SK-N-SH (cell line): ENCODE data around the gene HDDC2. TPM values are rescaled to one million over a fixed set of nuclear protein-coding genes. Genes with fewer than 3 reads are reported as not detected.

ENCODE experiments used
- CTCF ChIA-PET: fragments of 300-600, 350-600 bp; formaldehyde crosslinking; extraction: SDS; loops from one replicate; lab custom pipeline; 2021; lab: Yijun Ruan, JAX
- POLR2A ChIA-PET: fragments of 350-600 bp; sonication (Branson Sonifier 250); formaldehyde crosslinking; extraction: SDS; loops from one replicate; lab custom pipeline; 2020; ENCODE audit warnings: antibody characterized with exemption, inconsistent platforms; lab: Yijun Ruan, JAX
- DNase-seq: peaks from one replicate; pipeline ENCODE4 v3.0.0; 2012
- H2AFZ ChIP-seq: fragments of 200-600 bp; sonication (generic); 2 replicates; pipeline ENCODE4 v1.8.1; 2016; ENCODE audit warnings: antibody characterized with exemption, mild to moderate bottlenecking, low read depth
- H3F3A ChIP-seq: fragments of 200-600 bp; sonication (generic); replicated peaks from 2 replicates; pipeline ENCODE3; 2016; ENCODE audit warnings: antibody characterized with exemption, mild to moderate bottlenecking; ENCODE audit not compliant: insufficient read depth
- H3K27ac ChIP-seq, 2 experiments: fragments of 200-500 bp in 1 of 2; fragments of 200-600 bp in 1 of 2; sonication (Bioruptor generic) in 1 of 2; sonication (generic), shearing (Covaris generic) in 1 of 2; 2 replicates each; pipeline versions ENCODE4 v1.5.1 to v1.6.1; 2014 to 2016; ENCODE audit warnings: low read depth in 2 of 2, inconsistent platforms in 1 of 2, low read length in 1 of 2, mild to moderate bottlenecking in 1 of 2, mixed read lengths in 1 of 2
- H3K27me3 ChIP-seq: fragments of 200-600 bp; sonication (generic), shearing (Covaris generic); 2 replicates; pipeline ENCODE4 v1.6.1; 2016; ENCODE audit warnings: mixed run types; ENCODE audit not compliant: insufficient read depth
- H3K36me3 ChIP-seq, 2 experiments: fragments of 200-500 bp in 1 of 2; fragments of 200-600 bp in 1 of 2; sonication (Bioruptor generic) in 1 of 2; sonication (generic) in 1 of 2; replicated peaks in 1 of 2; 2 replicates each; pipeline versions ENCODE3 to v1.5.1; 2014 to 2016; ENCODE audit warnings: low read length in 1 of 2, mild to moderate bottlenecking in 1 of 2; ENCODE audit not compliant: insufficient read depth in 2 of 2, control insufficient read depth in 1 of 2
- H3K4me1 ChIP-seq, 2 experiments: fragments of 200-500 bp in 1 of 2; fragments of 200-600 bp in 1 of 2; sonication (Bioruptor generic) in 1 of 2; sonication (generic), shearing (Covaris generic) in 1 of 2; 2 replicates each; pipeline versions ENCODE4 v1.5.1 to v1.6.1; 2014 to 2016; ENCODE audit warnings: low read depth in 1 of 2, low read length in 1 of 2, mixed run types in 1 of 2; ENCODE audit not compliant: insufficient read depth in 2 of 2, control insufficient read depth in 1 of 2
- H3K4me2 ChIP-seq: fragments of 200-600 bp; sonication (generic), shearing (Covaris generic); 2 replicates; pipeline ENCODE4 v1.6.1; 2017; ENCODE audit warnings: mixed run types
- H3K4me3 ChIP-seq, 2 experiments: fragments of 200-500 bp in 1 of 2; fragments of 200-600 bp in 1 of 2; sonication (Bioruptor generic) in 1 of 2; sonication (generic), shearing (Covaris generic) in 1 of 2; 2 replicates each; pipeline versions ENCODE4 v1.5.1 to v1.8.1; 2014 to 2016; ENCODE audit warnings: low read depth in 2 of 2, inconsistent platforms in 1 of 2, low read length in 1 of 2, mild to moderate bottlenecking in 1 of 2, mixed read lengths in 1 of 2, moderate library complexity in 1 of 2
- H3K79me2 ChIP-seq: fragments of 200-600 bp; sonication (generic); 2 replicates; pipeline ENCODE4 v1.8.1; 2017; ENCODE audit warnings: mild to moderate bottlenecking; ENCODE audit not compliant: insufficient read depth
- H3K9ac ChIP-seq: fragments of 200-600 bp; sonication (generic); 2 replicates; pipeline ENCODE4 v1.6.1; 2017; ENCODE audit warnings: mixed run types
- H3K9me2 ChIP-seq: fragments of 200-600 bp; sonication (generic); 2 replicates; pipeline ENCODE4 v1.6.1; 2017; ENCODE audit warnings: mixed run types
- H3K9me3 ChIP-seq: fragments of 200-600 bp; sonication (generic); 2 replicates; pipeline ENCODE4 v1.6.1; 2017; ENCODE audit warnings: mixed run types, mild to moderate bottlenecking, moderate library complexity
- H4K20me1 ChIP-seq: fragments of 200-600 bp; sonication (generic); 2 replicates; pipeline ENCODE4 v1.6.1; 2017; ENCODE audit warnings: mild to moderate bottlenecking, mixed run types; ENCODE audit not compliant: insufficient read depth
- CHD2 ChIP-seq: fragments of 150-350 bp; IDR thresholded peaks from 2 replicates; pipeline ENCODE4 v1.6.1; 2018; ENCODE audit warnings: low read length; ENCODE audit not compliant: partially characterized antibody
- ELF1 ChIP-seq: IDR thresholded peaks from 2 replicates; pipeline ENCODE4 v1.4.0; 2012
- EP300 ChIP-seq, 2 experiments: IDR thresholded peaks; 2 replicates each; pipeline versions ENCODE4 v1.4.0 to v1.6.1; 2012; ENCODE audit warnings: borderline replicate concordance in 1 of 2, low read depth in 1 of 2, low read length in 1 of 2
- FOSL2 ChIP-seq: IDR thresholded peaks from 2 replicates; pipeline ENCODE4 v1.4.0; 2012; ENCODE audit warnings: low read depth, mild to moderate bottlenecking, moderate library complexity, borderline replicate concordance
- GABPA ChIP-seq: IDR thresholded peaks from 2 replicates; pipeline ENCODE4 v1.4.0; 2012; ENCODE audit warnings: low read depth, mild to moderate bottlenecking
- MXI1 ChIP-seq: IDR thresholded peaks from 2 replicates; pipeline ENCODE4 v1.6.1; 2012; ENCODE audit warnings: mild to moderate bottlenecking, low read depth, low read length, improper control_type of control experiment
- NFIC ChIP-seq: IDR thresholded peaks from 2 replicates; pipeline ENCODE4 v1.4.0; 2012; ENCODE audit warnings: borderline replicate concordance
- NRF1 ChIP-seq: IDR thresholded peaks from 2 replicates; pipeline ENCODE4 v1.6.1; 2012; ENCODE audit warnings: low read depth, mild to moderate bottlenecking, low read length
- POLR2AphosphoS5 ChIP-seq: IDR thresholded peaks from 2 replicates; pipeline ENCODE4 v1.6.1; 2012; ENCODE audit warnings: low read depth, low read length
- RFX5 ChIP-seq: IDR thresholded peaks from 2 replicates; pipeline ENCODE4 v1.6.1; 2012; ENCODE audit warnings: mild to moderate bottlenecking, improper control_type of control experiment, low read length
- SIN3A ChIP-seq: IDR thresholded peaks from 2 replicates; pipeline ENCODE4 v1.6.1; 2012; ENCODE audit warnings: low read depth, mild to moderate bottlenecking, low read length, moderate library complexity, borderline replicate concordance
- TAF1 ChIP-seq: IDR thresholded peaks from 2 replicates; pipeline ENCODE4 v1.6.1; 2012; ENCODE audit warnings: low read depth, mild to moderate bottlenecking, low read length, moderate library complexity, borderline replicate concordance
- TCF12 ChIP-seq: IDR thresholded peaks from 2 replicates; pipeline ENCODE4 v1.4.0; 2012
- YY1 ChIP-seq: IDR thresholded peaks from 2 replicates; pipeline ENCODE4 v1.4.0; 2012; ENCODE audit warnings: low read depth, mild to moderate bottlenecking
- WGBS: methylation state at CpG from one replicate; pipeline ENCODE4 v1.1.6; 2017; ENCODE audit warnings: low lambda C conversion rate; 5-methylcytosine and 5-hydroxymethylcytosine counted together
- polyA plus RNA-seq, 3 experiments: library from polyadenylated mRNA; depleted of rRNA; stranded (reverse); fragments of >200 nt; gene quantifications; 2 replicates each; pipeline ENCODE4 v1.2.3, GENCODE V29; 2012
- TF ChIP-seq, protein P1 (sequence below): IDR thresholded peaks from 2 replicates; pipeline ENCODE4 v1.6.1; 2012; ENCODE audit warnings: mild to moderate bottlenecking, low read depth, low read length, moderate library complexity
- TF ChIP-seq, protein P2 (sequence below): IDR thresholded peaks from 2 replicates; pipeline ENCODE4 v1.4.0; 2012; ENCODE audit warnings: low read depth
- TF ChIP-seq, protein P3 (sequence below): fragments of 150-350 bp; IDR thresholded peaks from 2 replicates; pipeline ENCODE4 v1.6.1; 2017; ENCODE audit warnings: antibody characterized with exemption, low read length, low read depth, borderline replicate concordance
- TF ChIP-seq, protein P4 (sequence below): fragments of 200-600 bp; sonication (generic); IDR thresholded peaks from 2 replicates; pipeline ENCODE4 v1.6.1; 2017; ENCODE audit warnings: antibody characterized with exemption, mild to moderate bottlenecking, moderate library complexity
- TF ChIP-seq, protein P5 (sequence below): fragments of 150-350 bp; IDR thresholded peaks from 2 replicates; pipeline ENCODE4 v1.6.1; 2016; ENCODE audit warnings: mild to moderate bottlenecking, low read depth, low read length

The HDDC2 gene
- polyA plus RNA-seq, 1 of the 3 experiments (the other 2 are of a cell fraction) = 85.5 TPM

DNA sequence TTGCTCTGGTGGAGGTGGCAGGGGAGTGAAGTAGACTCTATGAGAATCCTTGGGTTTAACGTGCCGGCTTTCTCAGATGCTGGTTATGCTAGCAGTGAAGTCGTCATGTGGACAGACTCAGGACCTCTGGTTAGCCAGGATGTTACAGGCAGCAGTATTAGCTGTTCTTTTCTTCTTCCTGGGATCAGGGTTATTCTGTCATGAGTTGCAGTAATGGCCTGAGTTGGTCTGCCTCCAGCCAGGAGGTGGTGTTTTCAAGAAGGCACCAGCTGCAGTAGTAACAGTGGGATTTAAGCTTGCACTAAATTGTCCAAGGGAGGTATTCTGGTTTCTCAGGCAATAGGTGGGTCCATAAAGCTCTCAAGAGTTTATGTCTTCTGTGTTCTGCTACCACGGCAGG is 56.7 kb downstream of the HDDC2 start:
- Histone ChIP-seq H2AFZ (no peak overlapping the region), H3K4me1 (no peaks in the 10 kb centered on the region), H3K4me2 (no peak overlapping the region), H3K9me3 (no peaks in the 10 kb centered on the region), H4K20me1 (no peaks in the 10 kb centered on the region), H3K9ac (no peak overlapping the region), H3K9me2 (no peaks in the 10 kb centered on the region), H3K27ac (no peak overlapping the region), H3F3A (no peaks in the 10 kb centered on the region), H3K4me3 (no peak overlapping the region), H3K27me3 (no peaks in the 10 kb centered on the region; the same call in 1 of the 2 replicates), H3K36me3 (no peaks in the 10 kb centered on the region), H3K79me2 (no peaks in the 10 kb centered on the region)
- CTCF ChIA-PET = no interaction called here
- no peak for DNase-seq
- WGBS = 3% methylated on average over 4 of the region's 4 CpGs
- TF ChIP-seq CHD2 = no peak
- no peak for TF ChIP-seq ELF1
- no peak for TF ChIP-seq NRF1
- TF ChIP-seq, protein P1, sequence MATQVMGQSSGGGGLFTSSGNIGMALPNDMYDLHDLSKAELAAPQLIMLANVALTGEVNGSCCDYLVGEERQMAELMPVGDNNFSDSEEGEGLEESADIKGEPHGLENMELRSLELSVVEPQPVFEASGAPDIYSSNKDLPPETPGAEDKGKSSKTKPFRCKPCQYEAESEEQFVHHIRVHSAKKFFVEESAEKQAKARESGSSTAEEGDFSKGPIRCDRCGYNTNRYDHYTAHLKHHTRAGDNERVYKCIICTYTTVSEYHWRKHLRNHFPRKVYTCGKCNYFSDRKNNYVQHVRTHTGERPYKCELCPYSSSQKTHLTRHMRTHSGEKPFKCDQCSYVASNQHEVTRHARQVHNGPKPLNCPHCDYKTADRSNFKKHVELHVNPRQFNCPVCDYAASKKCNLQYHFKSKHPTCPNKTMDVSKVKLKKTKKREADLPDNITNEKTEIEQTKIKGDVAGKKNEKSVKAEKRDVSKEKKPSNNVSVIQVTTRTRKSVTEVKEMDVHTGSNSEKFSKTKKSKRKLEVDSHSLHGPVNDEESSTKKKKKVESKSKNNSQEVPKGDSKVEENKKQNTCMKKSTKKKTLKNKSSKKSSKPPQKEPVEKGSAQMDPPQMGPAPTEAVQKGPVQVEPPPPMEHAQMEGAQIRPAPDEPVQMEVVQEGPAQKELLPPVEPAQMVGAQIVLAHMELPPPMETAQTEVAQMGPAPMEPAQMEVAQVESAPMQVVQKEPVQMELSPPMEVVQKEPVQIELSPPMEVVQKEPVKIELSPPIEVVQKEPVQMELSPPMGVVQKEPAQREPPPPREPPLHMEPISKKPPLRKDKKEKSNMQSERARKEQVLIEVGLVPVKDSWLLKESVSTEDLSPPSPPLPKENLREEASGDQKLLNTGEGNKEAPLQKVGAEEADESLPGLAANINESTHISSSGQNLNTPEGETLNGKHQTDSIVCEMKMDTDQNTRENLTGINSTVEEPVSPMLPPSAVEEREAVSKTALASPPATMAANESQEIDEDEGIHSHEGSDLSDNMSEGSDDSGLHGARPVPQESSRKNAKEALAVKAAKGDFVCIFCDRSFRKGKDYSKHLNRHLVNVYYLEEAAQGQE = no peak
- no peak for TF ChIP-seq RFX5
- no peak for TF ChIP-seq FOSL2
- TF ChIP-seq, protein P2, sequence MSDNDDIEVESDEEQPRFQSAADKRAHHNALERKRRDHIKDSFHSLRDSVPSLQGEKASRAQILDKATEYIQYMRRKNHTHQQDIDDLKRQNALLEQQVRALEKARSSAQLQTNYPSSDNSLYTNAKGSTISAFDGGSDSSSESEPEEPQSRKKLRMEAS = no peak
- TF ChIP-seq, protein P3, sequence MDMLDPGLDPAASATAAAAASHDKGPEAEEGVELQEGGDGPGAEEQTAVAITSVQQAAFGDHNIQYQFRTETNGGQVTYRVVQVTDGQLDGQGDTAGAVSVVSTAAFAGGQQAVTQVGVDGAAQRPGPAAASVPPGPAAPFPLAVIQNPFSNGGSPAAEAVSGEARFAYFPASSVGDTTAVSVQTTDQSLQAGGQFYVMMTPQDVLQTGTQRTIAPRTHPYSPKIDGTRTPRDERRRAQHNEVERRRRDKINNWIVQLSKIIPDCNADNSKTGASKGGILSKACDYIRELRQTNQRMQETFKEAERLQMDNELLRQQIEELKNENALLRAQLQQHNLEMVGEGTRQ = no peak
- no peak for TF ChIP-seq YY1
- TF ChIP-seq TAF1 = no peak
- TF ChIP-seq MXI1 = no peak
- TF ChIP-seq NFIC = no peak
- TF ChIP-seq EP300 (IDR thresholded peaks at IDR 0.05; ENCODE audit: borderline replicate concordance in 1 of 2, low read depth in 1 of 2, low read length in 1 of 2) = no peak
- POLR2A ChIA-PET = no interaction called here

DNA sequence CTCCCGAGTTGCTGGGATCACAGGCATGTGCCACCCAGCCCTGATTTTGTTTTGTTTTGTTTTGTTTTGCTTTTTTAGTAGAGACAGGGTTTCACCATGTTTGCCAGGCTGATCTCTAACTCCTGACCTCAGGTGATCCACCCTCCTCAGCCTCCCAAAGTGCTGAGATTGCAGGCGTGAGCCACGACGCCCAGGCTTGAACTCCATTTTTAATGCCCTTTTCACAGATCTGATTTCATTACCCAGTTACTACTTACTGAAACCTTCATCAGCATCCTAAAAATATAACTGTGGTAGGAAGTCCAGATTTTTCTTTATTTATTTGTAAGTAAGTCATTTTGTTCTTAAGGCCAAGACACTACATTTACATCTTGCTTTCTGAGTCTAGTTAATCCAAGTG is 64.0 kb downstream of the HDDC2 start:
- no peak overlapping the region for H2AFZ ChIP-seq
- no peaks in the 10 kb centered on the region for H3K79me2 ChIP-seq
- WGBS = 9% methylated on average over 4 of the region's 4 CpGs
- no peak overlapping the region for H3K4me2 ChIP-seq
- no peaks in the 10 kb centered on the region for H3F3A ChIP-seq
- TF ChIP-seq POLR2AphosphoS5 (no peak), ELF1 (no peak), TCF12 (no peak), SIN3A (no peak), EP300 (IDR thresholded peaks at IDR 0.05; ENCODE audit: borderline replicate concordance in 1 of 2, low read depth in 1 of 2, low read length in 1 of 2) (no peak), GABPA (no peak)
- TF ChIP-seq, protein P4, sequence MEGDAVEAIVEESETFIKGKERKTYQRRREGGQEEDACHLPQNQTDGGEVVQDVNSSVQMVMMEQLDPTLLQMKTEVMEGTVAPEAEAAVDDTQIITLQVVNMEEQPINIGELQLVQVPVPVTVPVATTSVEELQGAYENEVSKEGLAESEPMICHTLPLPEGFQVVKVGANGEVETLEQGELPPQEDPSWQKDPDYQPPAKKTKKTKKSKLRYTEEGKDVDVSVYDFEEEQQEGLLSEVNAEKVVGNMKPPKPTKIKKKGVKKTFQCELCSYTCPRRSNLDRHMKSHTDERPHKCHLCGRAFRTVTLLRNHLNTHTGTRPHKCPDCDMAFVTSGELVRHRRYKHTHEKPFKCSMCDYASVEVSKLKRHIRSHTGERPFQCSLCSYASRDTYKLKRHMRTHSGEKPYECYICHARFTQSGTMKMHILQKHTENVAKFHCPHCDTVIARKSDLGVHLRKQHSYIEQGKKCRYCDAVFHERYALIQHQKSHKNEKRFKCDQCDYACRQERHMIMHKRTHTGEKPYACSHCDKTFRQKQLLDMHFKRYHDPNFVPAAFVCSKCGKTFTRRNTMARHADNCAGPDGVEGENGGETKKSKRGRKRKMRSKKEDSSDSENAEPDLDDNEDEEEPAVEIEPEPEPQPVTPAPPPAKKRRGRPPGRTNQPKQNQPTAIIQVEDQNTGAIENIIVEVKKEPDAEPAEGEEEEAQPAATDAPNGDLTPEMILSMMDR = no peak
- TF ChIP-seq, protein P5, sequence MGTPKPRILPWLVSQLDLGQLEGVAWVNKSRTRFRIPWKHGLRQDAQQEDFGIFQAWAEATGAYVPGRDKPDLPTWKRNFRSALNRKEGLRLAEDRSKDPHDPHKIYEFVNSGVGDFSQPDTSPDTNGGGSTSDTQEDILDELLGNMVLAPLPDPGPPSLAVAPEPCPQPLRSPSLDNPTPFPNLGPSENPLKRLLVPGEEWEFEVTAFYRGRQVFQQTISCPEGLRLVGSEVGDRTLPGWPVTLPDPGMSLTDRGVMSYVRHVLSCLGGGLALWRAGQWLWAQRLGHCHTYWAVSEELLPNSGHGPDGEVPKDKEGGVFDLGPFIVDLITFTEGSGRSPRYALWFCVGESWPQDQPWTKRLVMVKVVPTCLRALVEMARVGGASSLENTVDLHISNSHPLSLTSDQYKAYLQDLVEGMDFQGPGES = no peak
- H3K4me3 ChIP-seq = no peak overlapping the region
- H3K9me2 ChIP-seq = no peaks in the 10 kb centered on the region
- no peaks in the 10 kb centered on the region for H3K4me1 ChIP-seq
- DNase-seq = no peak
- POLR2A ChIA-PET = no interaction called here
- H3K27ac ChIP-seq = no peak overlapping the region
- H3K9ac ChIP-seq = no peak overlapping the region
- no peaks in the 10 kb centered on the region for H3K36me3 ChIP-seq
- H3K27me3 ChIP-seq = peaks cover 12% of the 10 kb centered on the region
- CTCF ChIA-PET = no interaction called here
- no peaks in the 10 kb centered on the region for H4K20me1 ChIP-seq
- no peaks in the 10 kb centered on the region for H3K9me3 ChIP-seq
